ENCODE results near the gene LRMDA.

The LRMDA gene

GRCh38 chr10:76453997-76454396 is 1022.6 kb downstream of the LRMDA start:
- Histone ChIP-seq H3K36me3 (ENCODE audit: control insufficient read depth, insufficient read depth, low read length) (no peaks in the 10 kb centered on the region), H3K27ac (ENCODE audit: low read length) (no peak overlapping the region), H3K9me3 (ENCODE audit: control insufficient read depth, insufficient read depth, low read length) (no peaks in the 10 kb centered on the region), H3K4me1 (ENCODE audit: control insufficient read depth, insufficient read depth, low read length) (no peaks in the 10 kb centered on the region), H3K27me3 (ENCODE audit: control insufficient read depth, insufficient read depth, low read length) (no peaks in the 10 kb centered on the region), H3K4me3 (ENCODE audit: low read length) (no peak overlapping the region)
- no peak for DNase-seq (ENCODE audit: low read depth, low spot score)
- no CpG with 5 or more reads among the region's 4 CpGs for WGBS (ENCODE audit: insufficient coverage, insufficient read length)

- H3K27me3 ChIP-seq (ENCODE audit: control insufficient read depth, insufficient read depth, low read length), result no peaks in the 10 kb centered on the region
- WGBS (ENCODE audit: insufficient coverage, insufficient read length), result no CpG with 5 or more reads among the region's 5 CpGs
- DNase-seq (ENCODE audit: low read depth, low spot score), result no peak
- no peaks in the 10 kb centered on the region for H3K4me1 ChIP-seq (ENCODE audit: control insufficient read depth, insufficient read depth, low read length)
- H3K4me3 ChIP-seq (ENCODE audit: low read length), result no peak overlapping the region
- H3K27ac ChIP-seq (ENCODE audit: low read length), result no peak overlapping the region
- H3K9me3 ChIP-seq (ENCODE audit: control insufficient read depth, insufficient read depth, low read length), result no peaks in the 10 kb centered on the region
- H3K36me3 ChIP-seq (ENCODE audit: control insufficient read depth, insufficient read depth, low read length), result no peaks in the 10 kb centered on the region
Observed at GRCh38 chr10:76454506-76455140, 1023.2 kb downstream of the LRMDA start.

DNA sequence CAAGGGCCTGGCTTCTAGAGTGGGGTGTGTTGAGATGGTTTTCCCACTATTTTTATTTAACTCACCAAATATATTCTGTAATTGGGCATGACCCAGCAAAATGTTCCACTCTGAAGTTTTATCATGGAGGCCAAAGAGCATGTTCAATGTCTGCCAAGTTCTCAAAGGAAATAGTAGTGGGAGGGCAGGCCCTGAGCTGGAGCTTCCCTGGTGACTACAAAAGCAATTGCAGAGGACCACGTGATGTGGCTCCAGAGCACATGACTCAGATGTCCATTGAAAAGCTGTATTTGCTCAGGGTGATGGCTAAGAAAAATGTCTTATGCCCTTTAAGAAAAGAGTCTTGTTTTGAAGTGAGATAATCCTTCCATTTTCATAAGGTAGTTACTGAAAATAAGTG is 1024.8 kb downstream of the LRMDA start:
- no peak overlapping the region for H3K27ac ChIP-seq (ENCODE audit: low read length)
- H3K4me1 ChIP-seq (ENCODE audit: control insufficient read depth, insufficient read depth, low read length), result no peaks in the 10 kb centered on the region
- no peaks in the 10 kb centered on the region for H3K36me3 ChIP-seq (ENCODE audit: control insufficient read depth, insufficient read depth, low read length)
- DNase-seq (ENCODE audit: low read depth, low spot score), result no peak
- no peak overlapping the region for H3K4me3 ChIP-seq (ENCODE audit: low read length)
- no peaks in the 10 kb centered on the region for H3K9me3 ChIP-seq (ENCODE audit: control insufficient read depth, insufficient read depth, low read length)
- WGBS (ENCODE audit: insufficient coverage, insufficient read length), result no CpG with 5 or more reads among the region's 1 CpG
- H3K27me3 ChIP-seq (ENCODE audit: control insufficient read depth, insufficient read depth, low read length), result no peaks in the 10 kb centered on the region

DNA sequence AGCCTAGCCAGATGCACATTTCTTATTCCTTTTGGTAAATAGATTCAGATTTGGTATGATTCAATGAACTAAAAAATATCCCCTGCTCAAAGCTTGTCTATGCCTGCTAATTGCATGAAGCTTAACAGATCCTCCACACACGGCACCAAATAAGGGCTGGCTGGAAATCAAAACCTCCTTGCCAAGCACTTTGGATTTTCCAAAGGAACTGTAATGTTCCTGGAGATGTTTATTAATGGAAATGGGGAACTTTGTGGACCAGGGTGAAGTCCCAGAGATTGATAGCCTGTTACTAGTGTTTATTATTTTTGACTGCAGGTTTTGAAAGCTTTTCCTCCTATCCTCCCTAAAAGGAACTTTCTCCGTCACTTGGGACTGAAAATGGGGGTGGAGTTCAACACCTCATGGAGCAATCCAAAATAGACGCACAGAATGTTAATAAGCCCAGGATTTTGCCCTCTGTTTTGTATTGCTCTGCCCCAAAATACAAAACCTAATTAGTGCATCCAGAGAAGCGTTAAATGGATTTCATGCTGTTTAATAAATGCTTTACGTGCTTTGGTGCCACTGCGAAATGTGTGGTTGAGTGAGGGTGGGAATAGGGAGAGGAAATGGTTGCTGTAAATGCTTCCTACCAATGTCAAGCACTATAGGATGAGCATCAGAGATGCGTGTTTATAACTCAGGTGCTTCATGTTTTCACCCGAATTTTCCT is 1027.7 kb downstream of the LRMDA start:
- Histone ChIP-seq H3K4me3 (ENCODE audit: low read length) (no peak overlapping the region), H3K27me3 (ENCODE audit: control insufficient read depth, insufficient read depth, low read length) (no peaks in the 10 kb centered on the region), H3K4me1 (ENCODE audit: control insufficient read depth, insufficient read depth, low read length) (no peaks in the 10 kb centered on the region), H3K36me3 (ENCODE audit: control insufficient read depth, insufficient read depth, low read length) (no peaks in the 10 kb centered on the region), H3K9me3 (ENCODE audit: control insufficient read depth, insufficient read depth, low read length) (no peaks in the 10 kb centered on the region), H3K27ac (ENCODE audit: low read length) (no peak overlapping the region)
- no peak for DNase-seq (ENCODE audit: low read depth, low spot score)
- no CpG with 5 or more reads among the region's 8 CpGs for WGBS (ENCODE audit: insufficient coverage, insufficient read length)

DNA sequence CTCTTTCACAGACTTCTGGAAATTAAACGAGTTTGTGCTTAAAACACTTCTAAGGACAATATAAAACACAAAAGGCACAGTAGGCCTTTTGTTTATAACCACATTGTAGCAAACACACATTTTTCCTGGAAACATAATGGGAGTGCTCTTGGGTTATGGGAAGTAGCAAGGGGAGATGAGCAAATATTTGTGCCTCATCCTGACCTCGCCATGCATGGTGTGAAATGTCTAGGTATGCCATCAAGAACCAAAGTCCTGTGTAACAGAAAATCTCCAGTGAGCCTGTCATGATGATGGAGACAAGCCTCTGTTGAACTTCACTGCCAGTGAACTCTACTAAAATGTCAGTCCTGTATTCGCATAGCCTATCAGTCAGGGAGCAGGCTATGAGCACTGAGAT is 1029.6 kb downstream of the LRMDA start:
- H3K27me3 ChIP-seq (ENCODE audit: control insufficient read depth, insufficient read depth, low read length), result no peaks in the 10 kb centered on the region
- no peaks in the 10 kb centered on the region for H3K9me3 ChIP-seq (ENCODE audit: control insufficient read depth, insufficient read depth, low read length)
- WGBS (ENCODE audit: insufficient coverage, insufficient read length), result no CpG with 5 or more reads among the region's 3 CpGs
- no peaks in the 10 kb centered on the region for H3K4me1 ChIP-seq (ENCODE audit: control insufficient read depth, insufficient read depth, low read length)
- no peak overlapping the region for H3K27ac ChIP-seq (ENCODE audit: low read length)
- no peak for DNase-seq (ENCODE audit: low read depth, low spot score)
- H3K4me3 ChIP-seq (ENCODE audit: low read length), result no peak overlapping the region
- H3K36me3 ChIP-seq (ENCODE audit: control insufficient read depth, insufficient read depth, low read length), result no peaks in the 10 kb centered on the region

GRCh38 chr10:76463111-76463510 is 1031.7 kb downstream of the LRMDA start:
- Histone ChIP-seq H3K27me3 (ENCODE audit: control insufficient read depth, insufficient read depth, low read length) (no peaks in the 10 kb centered on the region), H3K4me3 (ENCODE audit: low read length) (no peak overlapping the region), H3K4me1 (ENCODE audit: control insufficient read depth, insufficient read depth, low read length) (no peaks in the 10 kb centered on the region), H3K9me3 (ENCODE audit: control insufficient read depth, insufficient read depth, low read length) (no peaks in the 10 kb centered on the region), H3K36me3 (ENCODE audit: control insufficient read depth, insufficient read depth, low read length) (no peaks in the 10 kb centered on the region), H3K27ac (ENCODE audit: low read length) (no peak overlapping the region)
- DNase-seq (ENCODE audit: low read depth, low spot score), result no peak
- no CpG with 5 or more reads among the region's 1 CpG for WGBS (ENCODE audit: insufficient coverage, insufficient read length)

DNA sequence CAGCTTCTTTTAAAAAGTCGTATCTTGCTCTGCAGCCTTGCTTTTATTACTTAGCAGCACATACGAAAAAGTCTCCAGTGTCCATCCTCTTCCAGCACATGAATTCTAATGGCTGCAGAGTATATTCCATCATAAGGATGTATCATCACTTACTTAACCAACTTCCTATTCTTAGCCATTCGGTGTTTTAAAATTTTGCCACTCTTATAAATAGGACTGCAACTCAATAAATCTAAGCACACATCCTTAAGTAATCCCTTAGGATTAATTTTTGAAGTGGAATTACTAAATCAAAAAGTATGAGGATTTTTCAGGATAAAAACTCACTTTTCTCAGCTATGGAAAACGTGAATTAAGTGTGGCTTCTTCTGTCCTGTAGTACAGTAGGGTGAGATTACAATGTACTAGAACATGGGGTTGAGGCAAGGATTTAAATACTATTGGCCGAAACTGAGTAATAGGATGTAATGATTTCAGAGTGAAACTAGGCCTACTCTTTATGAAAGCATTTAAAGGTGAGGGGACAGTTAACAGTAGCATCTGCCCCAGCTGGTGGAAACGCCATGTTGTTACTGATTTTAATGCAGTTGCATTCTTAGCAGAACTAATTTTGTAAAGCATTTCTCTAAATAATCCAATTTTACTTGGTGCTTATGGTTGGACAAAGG is 1035.5 kb downstream of the LRMDA start:
- Histone ChIP-seq H3K27ac (ENCODE audit: low read length) (no peak overlapping the region), H3K27me3 (ENCODE audit: control insufficient read depth, insufficient read depth, low read length) (no peaks in the 10 kb centered on the region), H3K4me3 (ENCODE audit: low read length) (no peak overlapping the region), H3K9me3 (ENCODE audit: control insufficient read depth, insufficient read depth, low read length) (no peaks in the 10 kb centered on the region), H3K4me1 (ENCODE audit: control insufficient read depth, insufficient read depth, low read length) (no peaks in the 10 kb centered on the region), H3K36me3 (ENCODE audit: control insufficient read depth, insufficient read depth, low read length) (no peaks in the 10 kb centered on the region)
- WGBS (ENCODE audit: insufficient coverage, insufficient read length), result no CpG with 5 or more reads among the region's 6 CpGs
- no peak for DNase-seq (ENCODE audit: low read depth, low spot score)

- DNase-seq (ENCODE audit: low read depth, low spot score), result no peak
- H3K27ac ChIP-seq (ENCODE audit: low read length), result no peak overlapping the region
- H3K27me3 ChIP-seq (ENCODE audit: control insufficient read depth, insufficient read depth, low read length), result no peaks in the 10 kb centered on the region
- H3K36me3 ChIP-seq (ENCODE audit: control insufficient read depth, insufficient read depth, low read length), result no peaks in the 10 kb centered on the region
- no peak overlapping the region for H3K4me3 ChIP-seq (ENCODE audit: low read length)
- H3K4me1 ChIP-seq (ENCODE audit: control insufficient read depth, insufficient read depth, low read length), result no peaks in the 10 kb centered on the region
- no peaks in the 10 kb centered on the region for H3K9me3 ChIP-seq (ENCODE audit: control insufficient read depth, insufficient read depth, low read length)
Observed at GRCh38 chr10:76469675-76470074, 1038.3 kb downstream of the LRMDA start.

- WGBS (ENCODE audit: insufficient coverage, insufficient read length), result no CpG with 5 or more reads among the region's 5 CpGs
Observed at GRCh38 chr10:76479103-76479790, 1047.8 kb downstream of the LRMDA start.

GRCh38 chr10:76481178-76481577 is 1049.8 kb downstream of the LRMDA start:
- WGBS (ENCODE audit: insufficient coverage, insufficient read length), result no CpG with 5 or more reads among the region's 2 CpGs
- Histone ChIP-seq H3K27me3 (ENCODE audit: control insufficient read depth, insufficient read depth, low read length) (no peaks in the 10 kb centered on the region), H3K9me3 (ENCODE audit: control insufficient read depth, insufficient read depth, low read length) (no peaks in the 10 kb centered on the region), H3K4me1 (ENCODE audit: control insufficient read depth, insufficient read depth, low read length) (no peaks in the 10 kb centered on the region), H3K36me3 (ENCODE audit: control insufficient read depth, insufficient read depth, low read length) (no peaks in the 10 kb centered on the region), H3K4me3 (ENCODE audit: low read length) (no peak overlapping the region), H3K27ac (ENCODE audit: low read length) (no peak overlapping the region)
- no peak for DNase-seq (ENCODE audit: low read depth, low spot score)

More at GRCh38 chr10:76479103-76479790, 1047.8 kb downstream of the LRMDA start:
- Histone ChIP-seq H3K4me1 (ENCODE audit: control insufficient read depth, insufficient read depth, low read length) (no peaks in the 10 kb centered on the region), H3K27ac (ENCODE audit: low read length) (no peak overlapping the region), H3K27me3 (ENCODE audit: control insufficient read depth, insufficient read depth, low read length) (no peaks in the 10 kb centered on the region), H3K36me3 (ENCODE audit: control insufficient read depth, insufficient read depth, low read length) (no peaks in the 10 kb centered on the region), H3K4me3 (ENCODE audit: low read length) (no peak overlapping the region), H3K9me3 (ENCODE audit: control insufficient read depth, insufficient read depth, low read length) (no peaks in the 10 kb centered on the region)
- DNase-seq (ENCODE audit: low read depth, low spot score), result no peak

All from iPS DF 6.9 (cell line).